SK-N-SH (cell line): ENCODE results near the gene ACVR2B. TPM values are rescaled to one million over a fixed set of nuclear protein-coding genes. Genes with fewer than 3 reads are reported as not detected.

Source experiments
- CTCF ChIA-PET: fragments of 300-600, 350-600 bp; formaldehyde crosslinking; extraction: SDS; loops from one replicate; lab custom pipeline; 2021; lab: Yijun Ruan, JAX
- POLR2A ChIA-PET: fragments of 350-600 bp; sonication (Branson Sonifier 250); formaldehyde crosslinking; extraction: SDS; loops from one replicate; lab custom pipeline; 2020; ENCODE audit warnings: antibody characterized with exemption, inconsistent platforms; lab: Yijun Ruan, JAX
- DNase-seq: peaks from one replicate; pipeline ENCODE4 v3.0.0; 2012
- H2AFZ ChIP-seq: fragments of 200-600 bp; sonication (generic); 2 replicates; pipeline ENCODE4 v1.8.1; 2016; ENCODE audit warnings: antibody characterized with exemption, mild to moderate bottlenecking, low read depth
- H3F3A ChIP-seq: fragments of 200-600 bp; sonication (generic); replicated peaks from 2 replicates; pipeline ENCODE3; 2016; ENCODE audit warnings: antibody characterized with exemption, mild to moderate bottlenecking; ENCODE audit not compliant: insufficient read depth
- H3K27ac ChIP-seq, 2 experiments: fragments of 200-500 bp in 1 of 2; fragments of 200-600 bp in 1 of 2; sonication (Bioruptor generic) in 1 of 2; sonication (generic), shearing (Covaris generic) in 1 of 2; 2 replicates each; pipeline versions ENCODE4 v1.5.1 to v1.6.1; 2014 to 2016; ENCODE audit warnings: low read depth in 2 of 2, inconsistent platforms in 1 of 2, low read length in 1 of 2, mild to moderate bottlenecking in 1 of 2, mixed read lengths in 1 of 2
- H3K27me3 ChIP-seq: fragments of 200-600 bp; sonication (generic), shearing (Covaris generic); 2 replicates; pipeline ENCODE4 v1.6.1; 2016; ENCODE audit warnings: mixed run types; ENCODE audit not compliant: insufficient read depth
- H3K36me3 ChIP-seq, 2 experiments: fragments of 200-500 bp in 1 of 2; fragments of 200-600 bp in 1 of 2; sonication (Bioruptor generic) in 1 of 2; sonication (generic) in 1 of 2; replicated peaks in 1 of 2; 2 replicates each; pipeline versions ENCODE3 to v1.5.1; 2014 to 2016; ENCODE audit warnings: low read length in 1 of 2, mild to moderate bottlenecking in 1 of 2; ENCODE audit not compliant: insufficient read depth in 2 of 2, control insufficient read depth in 1 of 2
- H3K4me1 ChIP-seq, 2 experiments: fragments of 200-500 bp in 1 of 2; fragments of 200-600 bp in 1 of 2; sonication (Bioruptor generic) in 1 of 2; sonication (generic), shearing (Covaris generic) in 1 of 2; 2 replicates each; pipeline versions ENCODE4 v1.5.1 to v1.6.1; 2014 to 2016; ENCODE audit warnings: low read depth in 1 of 2, low read length in 1 of 2, mixed run types in 1 of 2; ENCODE audit not compliant: insufficient read depth in 2 of 2, control insufficient read depth in 1 of 2
- H3K4me2 ChIP-seq: fragments of 200-600 bp; sonication (generic), shearing (Covaris generic); 2 replicates; pipeline ENCODE4 v1.6.1; 2017; ENCODE audit warnings: mixed run types
- H3K4me3 ChIP-seq, 2 experiments: fragments of 200-500 bp in 1 of 2; fragments of 200-600 bp in 1 of 2; sonication (Bioruptor generic) in 1 of 2; sonication (generic), shearing (Covaris generic) in 1 of 2; 2 replicates each; pipeline versions ENCODE4 v1.5.1 to v1.8.1; 2014 to 2016; ENCODE audit warnings: low read depth in 2 of 2, inconsistent platforms in 1 of 2, low read length in 1 of 2, mild to moderate bottlenecking in 1 of 2, mixed read lengths in 1 of 2, moderate library complexity in 1 of 2
- H3K79me2 ChIP-seq: fragments of 200-600 bp; sonication (generic); 2 replicates; pipeline ENCODE4 v1.8.1; 2017; ENCODE audit warnings: mild to moderate bottlenecking; ENCODE audit not compliant: insufficient read depth
- H3K9ac ChIP-seq: fragments of 200-600 bp; sonication (generic); 2 replicates; pipeline ENCODE4 v1.6.1; 2017; ENCODE audit warnings: mixed run types
- H3K9me2 ChIP-seq: fragments of 200-600 bp; sonication (generic); 2 replicates; pipeline ENCODE4 v1.6.1; 2017; ENCODE audit warnings: mixed run types
- H3K9me3 ChIP-seq: fragments of 200-600 bp; sonication (generic); 2 replicates; pipeline ENCODE4 v1.6.1; 2017; ENCODE audit warnings: mixed run types, mild to moderate bottlenecking, moderate library complexity
- H4K20me1 ChIP-seq: fragments of 200-600 bp; sonication (generic); 2 replicates; pipeline ENCODE4 v1.6.1; 2017; ENCODE audit warnings: mild to moderate bottlenecking, mixed run types; ENCODE audit not compliant: insufficient read depth
- RFX5 ChIP-seq: IDR thresholded peaks from 2 replicates; pipeline ENCODE4 v1.6.1; 2012; ENCODE audit warnings: mild to moderate bottlenecking, improper control_type of control experiment, low read length
- USF1 ChIP-seq: IDR thresholded peaks from 2 replicates; pipeline ENCODE4 v1.4.0; 2012; ENCODE audit warnings: low read depth, borderline replicate concordance
- WGBS: methylation state at CpG from one replicate; pipeline ENCODE4 v1.1.6; 2017; ENCODE audit warnings: low lambda C conversion rate; 5-methylcytosine and 5-hydroxymethylcytosine counted together
- polyA plus RNA-seq, 3 experiments: library from polyadenylated mRNA; depleted of rRNA; stranded (reverse); fragments of >200 nt; gene quantifications; 2 replicates each; pipeline ENCODE4 v1.2.3, GENCODE V29; 2012
- small RNA-seq, 7 experiments: library from RNA; depleted of rRNA; stranded (forward); fragments of <200 nt; gene quantifications; one replicate each; pipeline ENCODE3, GENCODE V24; 2012

ACVR2B gene
- polyA plus RNA-seq, 1 of the 3 experiments (the other 2 are of a cell fraction): 1.4 TPM

- H3K79me2 ChIP-seq: no peaks in the 10 kb centered on the region
- no peak overlapping the region for H3K9ac ChIP-seq
- POLR2A ChIA-PET: no interaction called here
- no peak for TF ChIP-seq RFX5
- TF ChIP-seq USF1: no peak
- TF ChIP-seq, all 33 proteins: peak for 0
- Histone ChIP-seq H3K9me2 (no peaks in the 10 kb centered on the region), H3K4me1 (peaks cover 0 to 22% of the 10 kb centered on the region in 2 experiments; a peak in 1 of 4 replicates), H3K9me3 (no peaks in the 10 kb centered on the region), H2AFZ (no peak overlapping the region), H3K4me3 (no peak overlapping the region), H3K36me3 (no peaks in the 10 kb centered on the region), H3K4me2 (no peak overlapping the region), H4K20me1 (no peaks in the 10 kb centered on the region), H3F3A (no peaks in the 10 kb centered on the region), H3K27me3 (no peaks in the 10 kb centered on the region), H3K27ac (no peak overlapping the region)
- CTCF ChIA-PET: interaction anchor here (0.6 to 1.9 kb wide), 5 partner anchors 20 to 419 kb away, joined by 3 to 7 read pairs (median 4); no protein-coding TSS in a partner anchor
- peak; percentile 47 for DNase-seq
- 84% methylated on average over 9 of the region's 9 CpGs for WGBS
Observed at GRCh38 chr3:38541806-38542205, 88.1 kb downstream of the ACVR2B start.

Small RNA genes lying within 50 kb of the gene (small RNA-seq; reads per million reads assigned to genes)
- gene RF00019: 0 reads per million in 7 experiments

Other genes with a start within 250 kb of the ACVR2B start
- 0.08 and 0.29 TPM in 2 replicates for gene SLC22A13, start 188.1 kb upstream of the ACVR2B start, polyA plus RNA-seq (2012; rRNA removed)
- 0.10 and 0.16 TPM in 2 replicates for gene SLC22A14, start 171.6 kb upstream of the ACVR2B start, polyA plus RNA-seq (2012; rRNA removed)
- gene XYLB, start 107.1 kb upstream of the ACVR2B start, polyA plus RNA-seq (2012; rRNA removed): 2.7 and 3.6 TPM in 2 replicates
- gene EXOG, start 42.5 kb downstream of the ACVR2B start, polyA plus RNA-seq (2012; rRNA removed): 6.2 and 8.8 TPM in 2 replicates
- 0.18 and 0.21 TPM in 2 replicates for gene SCN5A, start 195.8 kb downstream of the ACVR2B start, polyA plus RNA-seq (2012; rRNA removed)